Stimulated activated CD4-positive, alpha-beta T cell treated with anti-CD3 and anti-CD28 coated beads, Interleukin-12 subunit alpha, Interleukin-12 subunit beta, amount 100 ng/mL, for 4 hours (primary cell): ENCODE data around the gene TRIM65.

Experiments
- DNase-seq: peaks from one replicate; pipeline ENCODE4 v3.0.0-alpha.2; 2020

Gene TRIM65

DNA sequence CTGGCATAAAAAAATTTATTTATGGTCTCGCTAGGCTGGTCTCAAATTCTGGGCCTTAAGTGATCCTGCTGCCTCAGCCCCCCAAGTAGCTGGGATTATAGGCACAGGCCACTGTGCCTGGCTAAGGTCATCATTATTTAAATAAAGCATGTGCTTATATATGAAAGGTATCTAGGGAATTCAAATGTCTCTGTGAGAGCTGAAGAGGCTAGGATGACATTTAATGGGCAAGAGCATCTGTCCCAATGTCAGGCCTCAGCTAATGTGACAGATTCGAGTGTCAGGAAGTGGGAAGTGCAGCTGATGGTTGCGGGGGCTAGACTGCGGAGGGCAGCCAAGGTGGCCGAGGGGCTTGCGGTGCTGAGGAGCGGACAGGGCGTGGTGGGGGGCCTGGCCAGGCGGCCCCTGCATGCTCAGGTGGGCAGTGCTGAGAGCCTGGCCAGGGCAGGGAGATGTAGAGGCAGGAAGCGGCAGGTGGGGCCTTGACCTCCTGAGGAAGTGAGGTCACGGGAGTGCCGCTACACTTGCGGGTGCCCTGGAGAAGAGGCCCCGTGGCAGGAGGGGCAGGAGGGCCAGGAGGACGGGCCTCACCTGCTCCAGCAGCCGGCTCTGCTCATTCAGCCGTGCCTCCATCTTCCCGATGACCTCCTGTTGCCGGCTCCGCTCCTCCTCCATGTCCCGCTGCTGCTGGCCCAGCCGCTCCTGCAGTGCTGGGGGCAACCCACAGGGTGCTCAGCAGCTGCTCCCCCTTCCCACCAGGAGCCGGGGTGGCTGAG, 20.6 kb upstream of the TRIM65 start:
- no peak for DNase-seq

DNA sequence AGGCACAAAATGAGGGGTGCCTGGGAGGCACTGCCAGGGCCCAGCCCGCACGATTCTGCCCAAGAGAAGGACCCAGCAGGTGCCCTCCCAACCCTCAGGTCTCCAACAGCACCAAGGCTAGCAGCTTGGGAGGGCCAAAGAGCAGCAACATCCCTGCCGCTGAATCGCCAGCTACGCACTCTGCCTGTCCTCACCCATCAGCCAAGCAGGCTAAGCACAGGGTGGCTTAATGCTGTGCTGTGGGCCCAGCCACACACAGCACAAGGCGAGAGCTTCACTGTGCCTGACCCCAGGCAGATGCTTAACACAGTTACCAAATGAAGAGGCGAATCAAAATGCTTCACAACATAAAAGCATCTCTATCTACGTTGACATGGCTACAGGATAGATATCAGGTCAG, 18.5 kb upstream of the TRIM65 start:
- no peak for DNase-seq

DNA sequence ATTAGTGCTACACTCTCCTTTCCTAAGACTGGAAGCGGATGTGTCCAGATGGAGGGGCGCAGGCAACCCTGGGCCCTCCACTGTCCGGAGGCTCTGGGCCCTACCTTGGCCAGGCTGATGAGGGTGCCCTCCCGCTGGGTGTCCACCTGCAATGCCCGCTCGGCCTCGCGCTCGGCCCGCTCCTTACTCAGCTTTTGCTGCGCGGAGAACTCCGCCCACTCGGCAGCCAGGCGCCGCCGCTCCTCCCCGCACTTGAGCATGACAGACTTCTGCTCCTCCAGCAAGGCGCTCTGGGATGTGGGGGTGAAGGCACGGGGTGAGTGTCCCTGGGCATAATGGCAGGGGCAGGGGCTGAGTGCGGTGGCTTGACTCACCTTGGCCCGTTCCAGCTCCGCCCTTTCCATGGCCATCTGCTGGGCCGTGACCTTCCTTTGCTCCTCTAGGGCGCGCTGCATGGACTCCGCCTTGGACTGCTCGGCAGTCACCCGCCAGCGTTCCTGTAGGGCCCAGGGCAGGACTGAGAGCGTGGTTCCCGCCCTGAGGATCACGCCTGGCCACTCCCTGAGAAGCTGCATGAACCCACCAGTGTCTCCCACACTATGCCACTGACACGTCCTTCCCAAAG, 18.0 kb upstream of the TRIM65 start:
- DNase-seq: no peak

GRCh38 chr17:75913537-75914210, 16.9 kb upstream of the TRIM65 start:
- DNase-seq: no peak

DNA sequence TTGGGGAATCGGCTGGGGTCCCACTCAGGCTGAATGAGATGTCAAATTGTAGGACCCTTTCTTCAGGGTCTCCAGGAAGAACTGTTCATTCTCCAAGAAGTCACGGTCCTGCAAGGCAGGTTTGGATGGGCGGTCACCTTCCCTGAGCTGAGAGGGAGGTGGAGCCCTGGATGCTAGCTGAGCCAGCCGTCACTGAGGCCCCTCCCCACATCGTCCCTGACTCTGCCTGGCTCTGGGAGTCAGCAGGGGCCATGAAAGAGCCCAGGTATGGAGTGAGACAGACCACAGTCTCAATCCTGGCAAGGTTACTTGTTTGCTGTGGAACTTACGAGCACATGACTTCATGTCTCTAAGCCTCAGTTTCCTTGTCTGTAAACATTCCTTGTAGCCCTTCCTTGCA, 13.9 kb upstream of the TRIM65 start:
- DNase-seq: no peak

- no peak for DNase-seq
Measured at GRCh38 chr17:75909812-75910274, 13.1 kb upstream of the TRIM65 start.

DNA sequence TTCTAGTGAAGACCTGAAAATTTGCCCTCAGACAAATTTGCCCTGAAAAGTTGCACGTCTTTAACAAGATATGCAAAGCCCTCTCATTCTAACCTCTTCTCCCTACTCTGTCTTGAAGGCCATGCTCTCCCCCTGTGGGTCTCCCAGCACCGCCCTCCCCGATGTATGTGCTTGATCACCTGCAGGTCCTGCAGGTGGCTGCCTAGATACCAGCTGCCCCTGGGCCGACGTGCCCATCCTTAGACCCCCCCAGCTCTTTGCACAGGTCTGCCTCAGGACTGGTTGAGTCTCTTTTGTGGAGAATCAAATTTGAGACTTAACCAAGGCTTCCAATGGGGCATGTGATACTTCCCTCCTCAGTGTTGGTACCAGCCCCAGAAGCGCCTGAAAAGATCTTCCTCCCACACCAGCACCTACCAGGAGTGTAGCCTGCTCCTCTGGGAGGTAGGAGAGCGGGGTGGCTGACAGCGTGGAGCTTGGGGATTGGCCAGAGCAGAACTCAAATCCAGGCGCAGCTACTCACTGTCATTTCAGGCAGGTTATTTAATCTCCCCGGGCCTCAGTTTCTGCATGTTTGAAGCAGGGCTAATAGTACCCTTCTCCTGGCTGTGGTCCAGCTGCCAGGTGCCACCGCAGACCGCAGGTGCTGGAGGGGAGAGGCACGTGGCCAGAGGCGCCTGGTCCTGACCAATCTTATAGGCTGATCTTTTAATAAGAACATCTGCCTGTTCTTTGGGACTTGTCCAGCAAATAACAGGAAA, 12.5 kb upstream of the TRIM65 start:
- DNase-seq: no peak

DNA sequence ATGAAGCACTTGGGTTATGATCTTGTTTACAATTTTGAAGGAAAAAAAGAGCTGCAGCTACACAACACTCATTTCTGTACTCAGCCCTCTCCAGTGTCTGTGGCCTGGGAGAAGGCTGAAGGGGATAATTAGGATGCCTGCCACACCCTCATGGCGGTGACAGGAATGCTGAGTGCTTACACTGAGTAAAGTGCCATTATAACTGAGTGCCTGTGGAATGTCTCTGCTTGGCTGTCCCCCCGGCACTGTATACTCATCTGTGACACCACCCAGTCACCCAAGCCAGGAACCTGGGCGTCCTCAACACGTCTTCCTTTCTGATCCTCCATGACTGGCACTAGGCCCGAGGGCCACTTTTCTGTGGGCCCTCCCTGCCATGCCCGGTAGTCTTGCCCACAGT, 11.4 kb upstream of the TRIM65 start:
- no peak for DNase-seq

GRCh38 chr17:75906143-75906884, 9.6 kb upstream of the TRIM65 start:
- no peak for DNase-seq

GRCh38 chr17:75904749-75905521, 8.2 kb upstream of the TRIM65 start, which contains the start of gene MRPL38:
Gene MRPL38 (minus strand): TSS chr17:75904884. CDS start chr17:75904875, 9 bp downstream.
- DNase-seq: peak; percentile 92

DNA sequence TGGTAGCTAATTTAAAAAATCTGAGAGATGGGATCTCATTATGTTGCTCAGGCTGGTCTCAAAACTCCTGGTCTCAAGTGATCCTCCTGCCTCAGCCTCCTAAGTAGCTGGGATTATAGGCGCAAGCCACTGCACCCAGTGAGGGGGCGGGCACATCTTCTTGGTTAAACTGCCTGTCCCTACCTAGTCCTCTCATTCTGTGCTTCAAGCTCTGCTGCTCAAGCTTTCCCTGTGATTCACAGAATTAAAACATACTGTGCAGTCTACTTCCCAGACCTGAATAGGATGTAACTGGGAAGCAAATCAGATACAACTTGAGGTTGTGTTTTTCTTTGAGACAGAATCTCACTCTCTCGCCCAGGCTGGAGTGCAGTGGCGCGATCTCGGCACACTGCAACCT, 5.7 kb upstream of the TRIM65 start:
- no peak for DNase-seq

DNA sequence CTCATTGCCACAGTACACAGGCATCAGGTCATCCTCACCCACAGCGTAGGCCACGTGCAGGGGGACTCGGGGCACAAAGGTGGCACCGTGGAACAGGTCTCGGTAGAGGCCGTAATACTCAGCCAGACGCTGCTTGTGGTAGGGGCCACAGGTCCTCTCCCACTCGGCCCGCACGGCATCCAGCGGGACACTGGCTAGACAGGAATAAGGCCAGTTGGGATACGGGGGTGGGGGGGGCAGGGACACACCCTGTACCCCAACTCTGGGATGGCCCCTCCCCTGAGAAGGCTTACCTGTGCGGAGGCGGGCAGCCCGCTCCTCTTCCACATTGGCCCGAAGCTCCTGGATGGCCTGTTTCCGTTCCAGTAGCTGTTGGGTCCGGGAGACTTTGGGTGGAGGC, 5.0 kb upstream of the TRIM65 start:
- DNase-seq: no peak

GRCh38 chr17:75900691-75901533, 4.2 kb upstream of the TRIM65 start:
- DNase-seq: no peak

DNA sequence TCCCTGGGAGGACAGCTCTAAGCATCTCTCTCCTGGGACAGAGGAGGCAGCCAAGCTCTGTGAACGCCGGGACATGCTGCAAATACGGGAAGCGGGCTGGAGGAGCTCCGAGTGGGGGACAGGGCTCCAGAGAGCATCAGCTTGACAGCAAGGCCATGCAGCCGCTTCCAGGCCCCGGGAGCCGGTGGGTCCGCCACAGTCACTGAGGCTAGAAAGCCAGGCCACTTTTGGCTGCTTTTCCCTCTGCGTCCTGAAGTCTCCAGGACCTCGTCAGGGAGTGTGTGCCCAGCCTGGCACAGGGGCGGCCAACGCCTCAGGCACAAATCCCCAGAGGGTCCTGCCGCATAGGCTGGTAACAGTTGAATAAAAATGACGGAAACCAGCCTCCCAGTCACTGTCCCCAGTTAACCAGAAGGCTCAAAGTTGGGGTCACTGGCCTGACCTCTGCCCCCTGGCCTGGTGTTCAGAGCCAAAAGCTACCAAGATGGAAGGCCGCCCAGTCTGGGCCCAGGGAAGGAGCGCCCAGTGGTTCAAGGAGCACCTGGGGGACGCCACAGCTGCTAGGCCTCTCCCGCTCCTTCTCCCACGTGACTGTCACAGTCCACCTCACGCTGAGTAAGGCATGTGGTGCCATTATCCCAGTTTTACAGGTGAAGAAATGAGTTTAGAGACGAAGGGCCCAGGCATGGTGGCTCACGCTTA, 3.2 kb upstream of the TRIM65 start:
- DNase-seq: no peak

GRCh38 chr17:75899353-75899752, 2.6 kb upstream of the TRIM65 start:
- DNase-seq: no peak

- no peak for DNase-seq
Measured at GRCh38 chr17:75898791-75899190, 2.0 kb upstream of the TRIM65 start.

- no peak for DNase-seq
Measured at GRCh38 chr17:75898065-75898464, 1.3 kb upstream of the TRIM65 start.

DNA sequence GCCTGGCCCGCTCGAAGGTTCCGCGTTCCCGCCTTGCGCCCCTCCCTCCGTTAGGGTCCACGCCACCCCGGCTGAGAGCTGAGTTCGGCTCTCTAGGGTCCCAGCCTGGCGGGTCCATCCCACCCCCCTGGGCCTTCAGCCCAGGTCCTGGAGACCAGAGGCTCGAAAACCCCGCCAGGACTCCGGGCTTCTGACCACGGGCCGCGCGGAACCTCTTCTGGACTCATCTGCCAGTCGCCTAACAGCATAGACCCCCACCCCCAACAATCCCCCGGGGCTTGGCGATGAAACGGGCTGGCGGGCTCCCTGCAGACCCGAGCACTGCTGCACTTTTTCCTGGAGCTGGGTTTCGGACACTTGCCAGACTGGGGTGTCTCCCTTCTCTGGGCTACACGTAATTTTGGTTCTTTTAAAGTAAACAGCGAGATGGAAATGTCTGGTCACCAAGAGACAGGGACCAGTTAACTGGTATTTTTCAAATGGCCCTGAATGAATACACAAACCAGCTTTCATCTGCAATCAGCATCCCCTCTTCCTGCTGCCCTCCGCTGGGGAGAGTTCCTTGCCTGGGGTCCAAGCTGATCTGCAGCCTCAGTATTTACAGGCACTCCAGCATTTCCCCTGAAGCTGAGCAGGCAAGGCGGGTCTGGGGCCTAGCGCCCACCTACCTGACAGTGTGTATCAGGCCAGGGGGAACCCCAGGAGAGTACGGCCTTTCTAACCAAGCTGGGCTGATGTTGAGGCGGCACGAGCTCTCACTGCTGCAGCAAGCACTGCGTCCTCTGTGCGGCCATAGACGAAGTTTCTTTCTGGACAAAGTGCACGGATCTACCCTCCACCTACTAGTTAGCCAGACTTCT, 639 bp upstream of the TRIM65 start:
- DNase-seq: no peak
